ENCODE measurements around the gene ARHGDIA.

ARHGDIA gene

GRCh38 chr17:81905993-81906392, 34.9 kb upstream of the ARHGDIA start:
- DNase-seq (ENCODE audit: low read depth) = no peak

GRCh38 chr17:81905424-81905875, 34.3 kb upstream of the ARHGDIA start:
- no peak for DNase-seq (ENCODE audit: low read depth)

- DNase-seq (ENCODE audit: low read depth) = no peak
These were observed 33.7 kb upstream of the ARHGDIA start for GRCh38 chr17:81904600-81905423.

DNA sequence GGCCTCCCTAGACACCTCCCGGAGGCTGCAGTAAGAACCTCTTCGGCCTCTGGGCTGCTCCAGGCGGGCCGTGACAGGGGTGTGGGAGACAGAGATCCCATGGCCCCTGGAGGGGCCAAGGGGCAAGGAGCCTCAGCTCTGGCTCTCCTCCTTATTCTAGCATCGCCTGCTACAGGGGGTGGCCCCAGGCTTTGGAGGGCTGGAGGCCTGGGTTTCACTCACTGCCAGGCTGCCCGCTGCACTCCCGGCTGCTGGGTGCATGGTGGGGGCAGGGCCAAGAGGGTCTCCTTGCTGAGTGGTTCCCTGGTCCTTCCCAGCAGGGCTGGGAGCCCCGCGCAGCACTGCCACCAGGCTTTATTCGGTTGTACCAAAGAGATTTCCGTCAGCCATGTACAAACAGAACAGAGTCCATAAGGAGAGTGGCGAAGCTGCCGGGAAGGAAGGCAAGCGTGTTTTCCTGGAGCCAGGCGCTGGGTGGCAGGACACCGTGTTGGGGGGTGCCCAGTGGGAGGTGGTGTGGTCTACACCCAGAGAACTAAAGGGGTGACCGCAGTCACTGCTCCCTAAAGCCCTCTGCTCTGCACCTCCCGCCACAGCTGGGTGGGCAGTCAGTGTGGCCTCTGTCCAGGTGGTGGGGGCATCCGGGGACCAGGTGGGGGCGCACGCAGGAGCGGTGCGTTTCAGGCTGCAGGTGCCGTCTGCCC, 32.9 kb upstream of the ARHGDIA start:
- no peak for DNase-seq (ENCODE audit: low read depth)

GRCh38 chr17:81903415-81903831, 32.3 kb upstream of the ARHGDIA start:
- no peak for DNase-seq (ENCODE audit: low read depth)

DNA sequence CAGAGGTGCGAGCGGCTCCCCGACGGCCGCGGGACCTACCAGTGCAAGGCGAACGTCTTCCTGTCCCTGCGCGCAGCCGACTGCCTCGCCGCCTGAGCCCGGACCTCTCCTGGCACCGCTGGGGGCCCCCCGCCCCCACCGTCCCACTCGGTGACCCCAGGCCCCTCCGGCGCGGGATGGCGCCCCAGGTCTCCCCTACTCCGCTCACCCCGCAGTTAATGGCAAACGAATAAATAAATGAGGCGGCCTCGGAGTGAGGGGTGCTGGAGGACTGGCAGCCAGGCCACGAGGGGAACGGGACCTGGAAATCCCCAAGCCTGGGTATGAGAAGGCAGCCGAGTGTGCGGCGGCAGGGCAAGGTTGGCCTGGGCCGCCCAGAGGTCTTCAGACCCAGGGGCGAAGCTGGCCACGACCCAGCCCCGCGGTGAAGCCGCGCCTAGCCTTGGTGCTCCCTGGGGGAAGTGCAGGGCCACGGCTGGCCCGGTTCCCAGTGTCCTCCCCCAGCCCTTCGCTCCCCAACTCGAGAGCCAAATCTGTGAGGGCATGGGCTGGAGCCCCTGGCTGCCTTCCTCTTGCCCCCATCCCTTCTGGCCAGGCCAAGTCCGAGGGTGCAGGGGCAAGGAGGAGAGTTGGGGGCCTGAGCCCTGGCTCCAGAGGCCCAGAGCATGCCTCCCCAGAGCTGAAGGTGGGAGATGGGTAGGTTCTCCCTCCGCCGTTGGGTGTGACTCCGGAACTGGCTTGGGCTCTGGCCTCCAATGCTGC, 31.7 kb upstream of the ARHGDIA start:
- no peak for DNase-seq (ENCODE audit: low read depth)

- no peak for DNase-seq (ENCODE audit: low read depth)
These were observed 31.0 kb upstream of the ARHGDIA start, which contains the start of gene NPB for GRCh38 chr17:81902023-81902652. TSS of gene NPB (plus strand) at chr17:81902238. CDS start at chr17:81902278, 40 bp downstream.

DNA sequence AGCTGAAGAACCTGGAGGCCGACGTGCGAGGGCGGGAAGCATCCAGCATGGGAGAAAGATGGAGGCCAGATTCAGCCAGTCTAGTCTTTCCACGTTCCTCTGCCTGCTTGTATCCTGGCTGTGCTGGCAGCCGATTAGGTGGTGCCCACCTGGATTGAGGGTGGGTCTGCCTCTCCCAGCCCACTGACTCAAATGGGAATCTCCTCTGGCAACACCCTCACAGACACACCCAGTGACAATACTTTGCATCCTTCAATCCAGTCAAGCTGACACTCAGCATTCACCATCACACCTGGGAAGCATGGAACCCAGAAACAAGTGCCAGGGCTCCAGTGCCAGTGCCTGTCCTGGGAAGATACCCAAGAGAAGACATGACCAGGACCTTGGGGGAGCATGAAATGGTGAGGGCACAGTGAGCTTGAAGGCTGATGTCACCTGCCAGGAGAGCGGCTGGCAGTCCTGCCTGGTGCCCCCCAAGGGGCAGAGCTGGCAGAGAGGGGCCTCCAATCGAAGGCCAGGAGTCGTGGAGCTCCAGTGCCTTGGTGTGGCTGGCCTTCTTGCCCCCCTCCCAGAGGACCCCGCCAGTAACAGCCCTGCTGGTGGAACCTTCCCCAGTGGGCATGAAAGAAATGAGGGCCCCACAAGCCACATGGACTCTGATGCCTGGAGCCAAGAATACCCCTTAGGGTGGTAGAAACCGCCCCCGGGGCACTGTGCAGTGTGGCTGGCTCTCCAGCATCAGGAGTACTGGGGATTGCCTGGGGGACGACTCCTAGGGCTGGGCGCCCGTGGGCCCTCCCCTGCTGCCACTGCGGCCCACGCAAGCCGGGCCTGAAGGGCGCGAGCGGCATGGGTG, 30.3 kb upstream of the ARHGDIA start:
- no peak for DNase-seq (ENCODE audit: low read depth)

DNA sequence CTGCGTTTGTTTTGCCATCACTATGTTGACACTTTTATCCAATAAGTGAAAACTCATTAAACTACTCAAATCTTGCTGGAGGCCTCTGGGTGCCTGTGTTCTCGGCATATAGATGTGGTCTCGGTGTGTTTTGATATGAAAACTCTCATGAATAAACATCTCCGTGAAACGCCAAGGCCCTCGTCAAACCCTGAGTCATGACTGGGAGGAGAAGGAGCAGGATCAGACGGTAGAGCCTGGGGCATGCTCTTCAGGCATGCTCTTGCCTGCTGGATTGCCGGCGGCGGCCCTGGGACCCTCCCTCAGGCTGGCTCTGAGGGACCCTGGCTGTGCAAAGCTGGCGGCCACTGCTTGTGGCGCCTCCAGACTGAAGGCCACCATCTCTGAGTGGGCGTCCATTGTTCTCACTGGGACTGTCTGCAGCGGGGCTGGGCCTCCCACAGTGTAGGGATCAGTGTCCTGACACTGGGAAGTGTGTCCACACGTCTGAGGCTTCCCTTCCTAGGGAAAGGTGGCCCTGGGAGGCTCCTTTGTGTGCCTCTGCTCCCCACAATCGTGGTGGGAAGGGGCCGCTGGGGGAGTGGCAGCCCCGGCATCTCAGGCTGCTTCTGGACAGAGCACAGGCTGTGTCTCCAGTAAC, 29.2 kb upstream of the ARHGDIA start:
- DNase-seq (ENCODE audit: low read depth) = no peak

DNA sequence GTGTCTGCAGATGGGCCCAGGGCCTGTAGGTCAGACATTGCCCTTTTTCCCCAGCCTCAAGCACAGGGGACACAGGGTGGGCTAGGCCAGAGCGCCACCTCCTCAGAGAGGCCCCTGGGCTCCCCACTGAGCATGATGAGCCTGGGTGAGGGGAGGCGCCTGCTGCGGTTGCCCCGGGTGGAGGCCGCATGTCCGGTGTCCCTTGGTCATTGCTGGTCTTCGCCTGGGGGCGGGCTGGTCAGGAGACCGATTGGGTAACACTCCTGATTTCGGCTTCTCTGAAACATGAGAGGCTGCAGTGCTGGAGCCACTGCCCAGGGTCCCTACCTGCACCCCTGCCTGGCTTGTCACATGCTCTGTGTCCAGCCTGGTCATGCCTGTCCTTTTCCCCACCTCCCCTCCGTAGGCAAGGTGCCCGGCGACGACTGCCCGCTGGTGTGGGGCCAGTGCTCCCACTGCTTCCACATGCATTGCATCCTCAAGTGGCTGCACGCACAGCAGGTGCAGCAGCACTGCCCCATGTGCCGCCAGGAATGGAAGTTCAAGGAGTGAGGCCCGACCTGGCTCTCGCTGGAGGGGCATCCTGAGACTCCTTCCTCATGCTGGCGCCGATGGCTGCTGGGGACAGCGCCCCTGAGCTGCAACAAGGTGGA, 28.5 kb upstream of the ARHGDIA start:
- no peak for DNase-seq (ENCODE audit: low read depth)

DNA sequence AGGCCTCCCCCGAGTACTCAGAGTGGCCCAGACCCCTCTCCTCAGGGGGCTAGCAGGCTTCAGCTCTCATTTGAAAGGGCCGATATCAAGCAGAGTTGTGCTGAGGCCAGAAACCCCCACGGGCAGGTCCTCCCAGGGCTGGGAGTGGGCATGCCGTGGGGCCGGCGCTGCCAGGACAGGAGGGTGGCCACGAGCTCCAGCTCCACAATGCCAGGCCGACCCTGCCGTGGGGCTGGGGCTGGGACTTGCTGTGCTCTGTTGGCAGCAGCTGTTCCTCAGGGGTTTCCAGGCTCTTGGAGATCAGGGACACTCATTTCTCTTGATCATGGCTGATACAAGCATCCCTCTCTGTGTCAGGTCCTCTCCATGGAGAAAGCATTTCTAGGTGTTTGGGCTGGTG, 27.7 kb upstream of the ARHGDIA start:
- DNase-seq (ENCODE audit: low read depth) = no peak

GRCh38 chr17:81898029-81898866, 27.1 kb upstream of the ARHGDIA start:
- no peak for DNase-seq (ENCODE audit: low read depth)

DNA sequence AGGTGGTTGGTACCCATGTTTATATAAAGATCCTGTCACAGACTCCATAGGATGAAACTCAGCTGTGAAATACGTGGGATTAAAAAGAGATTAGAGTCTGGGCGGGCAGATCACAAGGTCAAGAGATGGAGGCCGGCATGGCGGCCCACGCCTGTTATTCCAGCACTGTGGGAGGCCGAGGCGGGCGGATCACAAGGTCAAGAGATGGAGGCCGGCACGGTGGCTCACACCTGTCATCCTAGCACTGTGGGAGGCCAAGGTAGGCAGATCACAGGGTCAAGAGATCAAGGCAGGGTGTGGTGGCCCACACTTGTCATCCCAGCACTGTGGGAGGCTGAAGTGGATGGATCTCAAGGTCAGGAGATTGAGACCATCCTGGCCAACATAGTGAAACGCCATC, 24.3 kb upstream of the ARHGDIA start:
- no peak for DNase-seq (ENCODE audit: low read depth)

DNA sequence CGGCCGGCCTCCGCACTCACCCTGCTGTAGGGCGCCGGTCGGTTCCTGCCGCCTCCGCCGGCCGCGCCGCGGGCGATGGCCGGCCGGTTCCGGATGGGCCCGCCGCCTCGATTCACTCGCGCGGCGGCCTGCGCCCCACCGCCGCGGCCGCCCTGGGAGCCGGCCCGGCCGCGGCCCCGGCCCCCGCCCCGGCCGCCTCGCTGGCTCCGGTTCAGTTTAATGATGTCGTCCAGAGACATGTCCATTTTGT, 20.1 kb upstream of the ARHGDIA start:
- DNase-seq (ENCODE audit: low read depth) = no peak

DNA sequence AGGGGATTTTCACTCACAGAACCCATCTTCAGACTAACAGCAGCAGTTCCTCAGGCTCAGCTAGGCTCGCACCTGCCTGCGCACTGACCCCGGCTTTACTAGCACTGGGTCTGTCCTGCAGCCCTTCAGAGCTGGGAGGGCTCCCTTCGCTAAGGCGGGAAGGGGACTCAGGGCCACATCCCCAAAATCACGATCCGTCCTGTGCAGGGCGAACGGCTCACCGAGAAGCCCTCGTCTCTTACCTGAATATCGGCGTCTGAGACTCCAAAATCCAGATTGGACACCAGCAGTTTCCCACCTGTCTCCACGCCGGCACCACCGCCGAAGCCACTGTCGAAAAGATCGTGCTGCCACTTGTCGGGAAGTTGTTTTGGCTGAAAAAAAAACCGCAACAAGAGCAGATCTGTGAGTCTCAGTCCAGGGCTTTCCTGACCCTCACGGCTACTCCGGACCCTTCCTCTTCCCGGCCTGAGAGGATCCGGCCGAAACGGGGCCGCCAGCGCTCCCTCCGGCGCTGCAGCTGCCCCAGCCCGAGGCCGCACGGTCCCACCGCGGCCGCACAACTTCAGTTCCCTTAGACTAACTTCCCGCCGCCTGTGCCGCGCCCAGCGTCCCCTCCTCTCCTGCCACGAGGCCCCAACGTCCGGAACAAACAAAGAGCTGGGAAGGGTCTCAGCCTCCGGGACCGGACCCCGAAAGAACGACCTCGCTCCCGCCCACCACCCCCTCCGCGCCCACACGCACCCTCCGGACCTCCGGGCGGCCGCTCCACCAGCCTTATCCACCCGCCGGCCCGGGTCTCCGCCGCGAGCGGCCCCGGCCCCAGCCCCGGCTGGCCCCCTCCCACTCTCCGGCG, 19.5 kb upstream of the ARHGDIA start:
- no peak for DNase-seq (ENCODE audit: low read depth)

DNA sequence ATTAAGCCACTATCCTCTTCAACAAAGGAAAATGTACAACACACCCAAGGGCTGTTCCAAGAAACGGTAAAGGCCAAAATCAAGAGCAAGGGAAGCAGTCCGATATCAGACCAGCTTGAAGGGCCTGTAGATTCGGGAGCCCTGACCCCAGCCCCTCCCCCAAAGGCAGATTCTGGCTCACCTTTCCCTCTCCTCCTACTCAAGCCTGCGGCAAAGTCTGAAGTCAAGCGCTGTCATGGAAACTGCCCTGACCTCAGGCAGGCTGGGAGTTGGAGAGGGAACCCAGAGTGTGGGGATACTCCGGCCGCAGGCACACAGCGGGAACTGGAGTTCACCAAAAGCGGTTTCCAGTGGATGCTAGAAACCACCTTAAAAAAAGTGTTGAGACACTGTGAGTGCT, 18.5 kb upstream of the ARHGDIA start:
- DNase-seq (ENCODE audit: low read depth) = no peak

- DNase-seq (ENCODE audit: low read depth) = no peak
These were observed 18.0 kb upstream of the ARHGDIA start for GRCh38 chr17:81888988-81889595.

Measured in T-helper 22 cell (primary cell).